GM19023 (cell line): Measurements from ENCODE around the gene TEX54.
"Not testable (repeated sequence)": the region's sequence is repeated elsewhere in the genome, so short reads cannot be mapped to it uniquely, and the experiment has no call there.

Experiments
- ATAC-seq: cut with Tn5 transposase; IDR thresholded peaks from one replicate; pipeline ENCODE4 v1.9.1; 2021; ENCODE audit warnings: mild to moderate bottlenecking, moderate library complexity; ENCODE audit not compliant: unreplicated experiment

TEX54 gene

GRCh38 chr11:62855571-62856332 lies 23.1 kb upstream of the TEX54 start:
- peak; percentile 90 for ATAC-seq

GRCh38 chr11:62854825-62855570 lies 22.4 kb upstream of the TEX54 start:
- no peak for ATAC-seq

DNA sequence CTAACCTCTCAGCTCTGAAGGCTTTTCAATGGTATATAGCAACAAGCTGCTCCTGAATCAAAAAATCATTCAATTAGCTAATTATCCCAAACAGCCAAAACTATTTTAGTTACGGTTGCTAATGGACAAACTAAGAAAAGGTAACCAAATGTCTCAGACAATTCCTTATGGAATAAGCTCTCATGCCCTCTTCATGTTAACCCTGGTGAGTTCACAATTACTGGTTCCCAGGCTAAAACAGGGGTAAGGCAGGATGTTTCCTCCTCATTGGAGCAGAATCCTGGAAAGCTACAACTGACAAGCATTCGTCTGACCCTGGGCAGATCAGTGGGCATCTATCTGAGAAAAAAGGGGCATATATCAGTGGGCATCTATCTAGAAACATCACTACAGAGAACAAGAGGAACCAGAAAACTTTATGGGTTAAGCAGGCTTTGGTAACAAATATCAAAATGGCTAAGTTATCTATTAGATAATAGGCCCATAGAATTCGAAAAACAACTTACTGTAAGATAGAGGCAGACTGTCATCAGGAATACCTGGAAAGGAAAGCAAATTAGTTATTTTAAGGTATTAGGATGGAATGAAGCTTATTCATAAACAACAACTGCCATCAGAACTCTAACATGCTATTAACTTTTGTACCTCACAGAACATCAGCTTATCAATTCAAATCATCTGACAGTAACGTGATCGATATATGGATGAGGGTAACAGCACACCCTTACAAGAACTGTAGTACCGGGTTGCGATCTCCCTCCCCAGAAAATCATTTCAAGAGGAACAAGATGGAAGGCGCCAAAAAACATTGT lies 21.6 kb upstream of the TEX54 start:
- ATAC-seq: no peak

GRCh38 chr11:62853279-62853965 lies 20.8 kb upstream of the TEX54 start:
- ATAC-seq: no peak

- ATAC-seq: no peak
Measured at GRCh38 chr11:62852523-62853188, 20.0 kb upstream of the TEX54 start.

DNA sequence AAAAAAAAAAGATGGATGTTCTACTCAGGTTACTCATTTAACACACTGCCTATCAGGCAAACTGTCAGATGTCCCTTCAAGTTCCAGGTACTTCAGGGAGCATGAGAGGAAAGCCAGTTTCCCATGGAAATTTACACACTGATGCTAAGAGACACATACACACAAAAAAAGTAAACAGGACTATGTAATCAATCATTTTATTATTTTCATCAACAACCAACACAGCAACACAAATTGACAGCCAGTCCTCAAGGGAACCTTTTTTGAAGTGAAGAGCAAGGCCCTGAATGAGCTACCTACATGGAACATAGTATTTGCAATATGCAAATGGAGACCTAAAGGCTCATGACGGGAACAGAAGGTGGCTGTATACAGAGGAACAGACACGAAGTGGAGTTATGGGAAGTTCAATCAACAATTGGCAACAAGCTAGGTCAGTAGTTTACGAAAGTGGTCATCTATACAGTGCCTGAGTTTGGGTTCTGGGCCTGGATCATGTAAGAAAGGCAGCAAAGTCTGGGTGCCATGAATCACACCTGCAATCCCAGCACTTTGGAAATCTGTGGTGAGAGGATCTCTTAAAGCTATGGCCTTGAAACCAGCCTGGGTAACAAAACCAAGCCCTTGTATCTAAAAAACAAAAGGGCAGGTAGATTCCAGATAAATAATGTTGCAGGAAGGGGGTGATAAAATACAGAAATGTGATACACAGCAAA lies 19.3 kb upstream of the TEX54 start:
- ATAC-seq: no peak

DNA sequence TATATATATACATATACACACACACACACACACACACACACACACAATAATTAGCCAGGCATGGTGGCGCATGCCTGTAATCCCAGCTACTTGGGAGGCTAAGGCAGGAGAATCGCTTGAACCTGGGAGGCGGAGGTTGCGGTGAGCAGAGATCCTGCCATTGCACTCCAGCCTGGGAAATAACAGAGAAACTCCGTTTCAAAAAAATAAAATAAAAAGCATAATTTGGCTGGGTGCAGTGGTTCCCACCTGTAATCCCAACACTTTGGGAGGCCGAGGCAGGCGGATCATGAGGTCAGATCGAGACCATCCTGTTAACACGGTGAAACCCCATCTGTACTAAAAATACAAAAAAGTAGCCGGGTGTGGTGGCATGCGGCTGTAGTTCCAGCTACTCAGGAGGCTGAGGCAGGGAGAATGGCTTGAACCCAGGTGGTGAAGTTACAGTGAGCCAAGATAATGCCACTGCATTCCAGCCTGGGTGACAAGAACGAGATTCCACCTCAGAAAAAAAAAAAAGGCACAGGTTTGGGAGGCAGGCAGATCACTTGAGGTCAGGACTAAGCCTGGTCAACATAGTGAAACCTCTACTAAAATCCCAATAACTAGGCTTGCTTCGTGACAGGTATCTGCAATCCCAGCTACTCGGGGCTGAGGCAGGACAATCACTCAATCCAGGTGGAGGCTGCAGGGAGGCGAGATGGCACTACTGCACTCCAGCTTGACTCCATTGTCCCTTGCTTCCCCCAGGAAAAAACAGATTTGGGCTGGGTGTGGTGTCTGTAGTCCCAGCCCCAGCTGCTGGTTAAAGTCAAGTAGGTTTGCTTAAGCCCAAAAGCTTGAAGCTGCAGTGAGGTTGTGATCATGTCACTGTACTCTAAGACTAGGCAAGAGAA lies 18.5 kb upstream of the TEX54 start:
- no peak for ATAC-seq

- ATAC-seq: no peak
Measured at GRCh38 chr11:62847767-62848314, 15.2 kb upstream of the TEX54 start.

GRCh38 chr11:62846177-62846576 lies 13.5 kb upstream of the TEX54 start:
- no peak for ATAC-seq

- no peak for ATAC-seq
Measured at GRCh38 chr11:62844154-62844553, 11.5 kb upstream of the TEX54 start.

DNA sequence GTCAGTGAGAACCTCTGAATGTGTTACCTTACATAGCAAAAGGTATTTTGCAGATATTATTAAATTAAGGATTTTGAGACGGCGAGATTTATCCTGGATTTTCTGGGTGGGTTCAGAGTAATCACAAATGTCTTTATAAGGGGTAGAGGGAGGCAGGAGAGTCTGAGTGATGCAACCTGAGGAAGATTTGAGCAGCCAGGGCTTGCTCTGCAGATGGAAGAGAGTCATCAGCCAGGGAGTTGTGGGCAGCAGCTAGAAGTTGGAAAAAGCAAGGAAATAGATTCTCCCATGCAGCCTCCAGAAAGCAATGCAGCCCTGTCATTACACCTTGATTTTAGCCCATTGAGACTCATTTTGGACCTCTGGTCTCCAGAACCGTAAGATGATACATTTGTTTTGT lies 10.8 kb upstream of the TEX54 start:
- no peak for ATAC-seq

- ATAC-seq: not testable (repeated sequence)
Measured at GRCh38 chr11:62842891-62843290, 10.2 kb upstream of the TEX54 start.

- ATAC-seq: no peak
Measured at GRCh38 chr11:62842171-62842741, 9.6 kb upstream of the TEX54 start.

- peak; percentile 51 for ATAC-seq
Measured at GRCh38 chr11:62841361-62842170, 8.9 kb upstream of the TEX54 start.

GRCh38 chr11:62840721-62841360 lies 8.2 kb upstream of the TEX54 start:
- peak; percentile 4 for ATAC-seq

GRCh38 chr11:62839050-62839945 lies 6.7 kb upstream of the TEX54 start, which contains the start of gene WDR74:
WDR74 (minus strand) TSS chr11:62839590; CDS start chr11:62839570, 20 bp downstream.
- peak; percentile 40 for ATAC-seq
